Testis (tissue), 3 donors: ENCODE data around the gene MYO7A. TPM values are rescaled to one million over a fixed set of nuclear protein-coding genes. Genes with fewer than 3 reads are reported as not detected.

Experiments used
- DNase-seq: peaks from one replicate; pipeline ENCODE4 v3.0.0-alpha.2; 2019
- H3K27ac ChIP-seq, 2 donors: fragments of 200-600 bp; sonication (generic); one replicate each; pipeline ENCODE4 v1.5.1; 2019
- H3K27me3 ChIP-seq: fragments of 200-600 bp; sonication (generic); one replicate; pipeline ENCODE4 v1.5.1; 2019
- H3K36me3 ChIP-seq: fragments of 200-600 bp; sonication (generic); one replicate; pipeline ENCODE4 v1.5.1; 2017; ENCODE audit warnings: low read depth; ENCODE audit errors: missing control alignments
- H3K4me1 ChIP-seq: fragments of 200-600 bp; sonication (generic); one replicate; pipeline ENCODE4 v1.5.1; 2019
- H3K4me3 ChIP-seq, 2 donors: fragments of 200-600 bp; sonication (generic); one replicate each; pipeline ENCODE4 v1.5.1; 2017 to 2019
- H3K9me3 ChIP-seq: fragments of 200-600 bp; sonication (generic); one replicate; pipeline ENCODE4 v1.5.1; 2017
- CTCF ChIP-seq, 3 experiments: fragments of 450-650 bp in 2 of 3; fragments of 200-600 bp in 1 of 3; sonication (generic) in 1 of 3; IDR thresholded peaks; one replicate each; pipeline ENCODE4 v1.5.1; 2016 to 2019; ENCODE audit warnings: antibody characterized with exemption in 3 of 3, mild to moderate bottlenecking in 2 of 3, moderate library complexity in 1 of 3
- POLR2A ChIP-seq: fragments of 450-650 bp; IDR thresholded peaks from one replicate; pipeline ENCODE4 v1.6.1; 2017; ENCODE audit warnings: antibody characterized with exemption, mild to moderate bottlenecking, moderate library complexity
- WGBS, 2 donors: methylation state at CpG; one replicate each; pipeline ENCODE4 v1.1.5; 2018; 5-methylcytosine and 5-hydroxymethylcytosine counted together
- intact Hi-C: fragments of 100-400 bp; cut with DNase I; formaldehyde crosslinking; loops from one replicate; pipeline ENCODE4 v1.15.1; 2023; ENCODE audit warnings: low total_unique reads
- polyA plus RNA-seq: library from polyadenylated mRNA; stranded (reverse); fragments of 350-450 nt; fragmentation: Illumina TruSeq; extraction: RNeasy Lipid Tissue Mini Kit (QIAGEN cat#74804); gene quantifications from one replicate; pipeline ENCODE4 v1.2.3, GENCODE V29; 2014; ENCODE audit warnings: low read depth, low replicate concordance; ENCODE audit not compliant: insufficient read depth
- total RNA-seq, 2 donors: library from RNA; depleted of rRNA; stranded (reverse); fragments of >200 nt; gene quantifications; one replicate each; pipeline ENCODE4 v1.2.3, GENCODE V29; 2016

The MYO7A gene
- total and polyA plus RNA-seq, 3 donors from 2014 or later: 40.1 to 239 (median 161) TPM

- no peak overlapping the region for H3K27ac ChIP-seq
- no peak for DNase-seq
- no peaks in the 10 kb centered on the region for H3K9me3 ChIP-seq
- H3K36me3 ChIP-seq: no peaks in the 10 kb centered on the region
- H3K4me1 ChIP-seq: no peaks in the 10 kb centered on the region
- H3K4me3 ChIP-seq: no peak overlapping the region
- intact Hi-C loops: no loop called here
- H3K27me3 ChIP-seq: no peaks in the 10 kb centered on the region
- 87 to 92% methylated on average over 3 of the region's 3 CpGs for WGBS, 2 donors
- no peak for TF ChIP-seq POLR2A
- TF ChIP-seq CTCF (IDR thresholded peaks at IDR 0.05): no peak
These were observed 121.4 kb downstream of the MYO7A start for GRCh38 chr11:77249427-77249826.

GRCh38 chr11:77250881-77251640, 123.0 kb downstream of the MYO7A start:
- no peak overlapping the region for H3K4me3 ChIP-seq
- no peaks in the 10 kb centered on the region for H3K27me3 ChIP-seq
- H3K36me3 ChIP-seq: no peaks in the 10 kb centered on the region
- H3K27ac ChIP-seq: no peak overlapping the region
- intact Hi-C loops: no loop called here
- no peak for DNase-seq
- 80 to 88% methylated on average over 1 of the region's 1 CpG for WGBS, 2 donors
- no peaks in the 10 kb centered on the region for H3K9me3 ChIP-seq
- TF ChIP-seq CTCF (IDR thresholded peaks at IDR 0.05): no peak
- no peak for TF ChIP-seq POLR2A
- no peaks in the 10 kb centered on the region for H3K4me1 ChIP-seq

- Histone ChIP-seq H3K36me3 (no peaks in the 10 kb centered on the region), H3K9me3 (no peaks in the 10 kb centered on the region), H3K4me3 (no peak overlapping the region), H3K4me1 (no peaks in the 10 kb centered on the region), H3K27ac (no peak overlapping the region), H3K27me3 (no peaks in the 10 kb centered on the region)
- DNase-seq: no peak
- WGBS, 2 donors: 89 to 94% methylated on average over 2 to 3 of the region's 3 CpGs
- TF ChIP-seq POLR2A (no peak), CTCF (IDR thresholded peaks at IDR 0.05) (no peak)
- intact Hi-C loops: no loop called here
These were observed 124.7 kb downstream of the MYO7A start for GRCh38 chr11:77252555-77253270.

- no peak overlapping the region for H3K4me3 ChIP-seq
- WGBS, 2 donors: 100% methylated on average over 1 of the region's 1 CpG
- intact Hi-C loops: no loop called here
- H3K4me1 ChIP-seq: no peaks in the 10 kb centered on the region
- no peaks in the 10 kb centered on the region for H3K27me3 ChIP-seq
- no peak for TF ChIP-seq CTCF (IDR thresholded peaks at IDR 0.05)
- TF ChIP-seq POLR2A: no peak
- no peaks in the 10 kb centered on the region for H3K9me3 ChIP-seq
- no peaks in the 10 kb centered on the region for H3K36me3 ChIP-seq
- no peak for DNase-seq
- H3K27ac ChIP-seq: no peak overlapping the region
These were observed 125.6 kb downstream of the MYO7A start for GRCh38 chr11:77253690-77254089.
